HG03354 (cell line): ENCODE measurements around the gene ZNF574.

Experiments used
- ATAC-seq: cut with Tn5 transposase; IDR thresholded peaks from one replicate; pipeline ENCODE4 v1.9.1; 2021; ENCODE audit warnings: mild to moderate bottlenecking; ENCODE audit not compliant: unreplicated experiment, poor library complexity, severe bottlenecking

ZNF574 gene

DNA sequence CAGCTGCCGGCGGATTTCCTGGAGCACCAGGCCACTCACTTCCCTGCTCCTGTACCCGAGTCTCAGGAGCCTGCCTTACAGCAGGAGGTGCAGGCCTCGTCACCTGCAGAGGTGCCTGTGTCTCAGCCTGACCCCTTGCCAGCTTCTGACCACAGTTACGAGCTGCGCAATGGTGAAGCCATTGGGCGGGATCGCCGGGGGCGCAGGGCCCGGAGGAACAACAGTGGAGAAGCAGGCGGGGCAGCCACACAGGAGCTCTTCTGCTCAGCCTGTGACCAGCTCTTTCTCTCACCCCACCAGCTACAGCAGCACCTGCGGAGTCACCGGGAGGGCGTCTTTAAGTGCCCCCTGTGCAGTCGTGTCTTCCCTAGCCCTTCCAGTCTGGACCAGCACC, 3.3 kb downstream of the ZNF574 start:
- no peak for ATAC-seq

DNA sequence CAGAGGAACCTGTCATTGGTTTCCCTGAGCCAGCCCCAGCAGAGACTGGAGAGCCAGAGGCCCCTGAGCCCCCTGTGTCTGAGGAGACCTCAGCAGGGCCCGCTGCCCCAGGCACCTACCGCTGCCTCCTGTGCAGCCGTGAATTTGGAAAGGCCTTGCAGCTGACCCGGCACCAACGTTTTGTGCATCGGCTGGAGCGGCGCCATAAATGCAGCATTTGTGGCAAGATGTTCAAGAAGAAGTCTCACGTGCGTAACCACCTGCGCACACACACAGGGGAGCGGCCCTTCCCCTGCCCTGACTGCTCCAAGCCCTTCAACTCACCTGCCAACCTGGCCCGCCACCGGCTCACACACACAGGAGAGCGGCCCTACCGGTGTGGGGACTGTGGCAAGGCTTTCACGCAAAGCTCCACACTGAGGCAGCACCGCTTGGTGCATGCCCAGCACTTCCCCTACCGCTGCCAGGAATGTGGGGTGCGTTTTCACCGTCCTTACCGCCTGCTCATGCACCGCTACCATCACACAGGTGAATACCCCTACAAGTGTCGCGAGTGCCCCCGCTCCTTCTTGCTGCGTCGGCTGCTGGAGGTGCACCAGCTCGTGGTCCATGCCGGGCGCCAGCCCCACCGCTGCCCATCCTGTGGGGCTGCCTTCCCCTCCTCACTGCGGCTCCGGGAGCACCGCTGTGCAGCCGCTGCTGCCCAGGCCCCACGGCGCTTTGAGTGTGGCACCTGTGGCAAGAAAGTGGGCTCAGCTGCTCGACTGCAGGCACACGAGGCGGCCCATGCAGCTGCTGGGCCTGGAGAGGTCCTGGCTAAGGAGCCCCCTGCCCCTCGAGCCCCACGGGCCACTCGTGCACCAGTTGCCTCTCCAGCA, 4.2 kb downstream of the ZNF574 start:
- ATAC-seq, result no peak

DNA sequence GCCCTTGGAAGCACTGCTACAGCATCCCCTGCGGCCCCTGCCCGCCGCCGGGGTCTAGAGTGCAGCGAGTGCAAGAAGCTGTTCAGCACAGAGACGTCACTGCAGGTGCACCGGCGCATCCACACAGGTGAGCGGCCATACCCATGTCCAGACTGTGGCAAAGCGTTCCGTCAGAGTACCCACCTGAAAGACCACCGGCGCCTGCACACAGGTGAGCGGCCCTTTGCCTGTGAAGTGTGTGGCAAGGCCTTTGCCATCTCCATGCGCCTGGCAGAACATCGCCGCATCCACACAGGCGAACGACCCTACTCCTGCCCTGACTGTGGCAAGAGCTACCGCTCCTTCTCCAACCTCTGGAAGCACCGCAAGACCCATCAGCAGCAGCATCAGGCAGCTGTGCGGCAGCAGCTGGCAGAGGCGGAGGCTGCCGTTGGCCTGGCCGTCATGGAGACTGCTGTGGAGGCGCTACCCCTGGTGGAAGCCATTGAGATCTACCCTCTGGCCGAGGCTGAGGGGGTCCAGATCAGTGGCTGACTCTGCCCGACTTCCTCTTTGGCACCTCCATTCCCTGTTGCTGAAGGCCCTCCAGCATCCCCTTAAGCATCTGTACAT, 4.9 kb downstream of the ZNF574 start:
- ATAC-seq, result no peak

DNA sequence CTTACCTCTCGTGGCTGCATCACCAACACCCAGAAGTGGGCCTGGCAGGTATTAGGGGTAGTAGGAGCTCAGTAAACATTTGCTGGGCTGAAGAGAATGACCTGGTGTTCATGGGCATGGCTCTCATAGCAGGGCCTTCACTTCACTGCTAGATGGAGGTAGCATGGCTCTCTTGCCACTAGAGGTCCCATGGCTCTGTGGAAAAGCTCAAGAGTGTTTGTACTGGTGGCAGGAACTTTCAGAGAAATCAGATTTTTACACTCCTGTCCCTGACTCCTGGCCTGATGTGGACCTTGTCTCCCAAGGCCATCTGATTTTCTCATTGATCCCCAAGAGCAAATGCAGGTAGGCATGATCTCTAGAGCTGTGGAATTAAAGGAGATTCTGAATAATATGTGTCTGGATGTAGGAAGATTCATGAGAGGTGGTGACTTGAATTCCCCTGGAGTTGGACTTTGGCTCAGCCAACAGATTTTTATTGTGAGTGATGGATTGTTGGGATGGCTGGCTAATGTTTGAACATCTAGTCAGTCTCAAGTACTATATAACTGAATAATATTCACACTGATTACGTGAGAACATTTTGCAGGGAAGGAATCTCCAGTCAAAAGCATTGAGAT, 5.7 kb downstream of the ZNF574 start:
- no peak for ATAC-seq

DNA sequence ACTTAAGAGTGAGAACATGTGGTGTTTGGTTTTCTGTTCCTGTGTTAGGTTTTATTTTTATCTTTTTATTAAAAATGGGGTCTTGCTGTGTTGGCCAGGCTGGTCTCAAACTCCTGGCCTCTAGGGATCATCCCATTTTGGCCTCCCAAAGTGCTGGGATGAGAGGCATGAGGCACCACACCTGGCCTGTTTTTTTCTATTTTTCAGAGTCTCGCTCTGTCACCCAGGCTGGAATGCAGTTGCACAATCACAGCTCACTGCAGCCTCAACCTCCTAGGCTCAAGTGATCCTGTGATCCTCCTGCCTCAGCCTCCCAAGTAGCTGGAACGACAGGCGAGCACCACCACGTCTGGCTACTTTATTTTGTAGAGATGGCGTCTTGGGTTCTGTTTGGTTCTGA, 7.6 kb downstream of the ZNF574 start:
- ATAC-seq, result no peak

DNA sequence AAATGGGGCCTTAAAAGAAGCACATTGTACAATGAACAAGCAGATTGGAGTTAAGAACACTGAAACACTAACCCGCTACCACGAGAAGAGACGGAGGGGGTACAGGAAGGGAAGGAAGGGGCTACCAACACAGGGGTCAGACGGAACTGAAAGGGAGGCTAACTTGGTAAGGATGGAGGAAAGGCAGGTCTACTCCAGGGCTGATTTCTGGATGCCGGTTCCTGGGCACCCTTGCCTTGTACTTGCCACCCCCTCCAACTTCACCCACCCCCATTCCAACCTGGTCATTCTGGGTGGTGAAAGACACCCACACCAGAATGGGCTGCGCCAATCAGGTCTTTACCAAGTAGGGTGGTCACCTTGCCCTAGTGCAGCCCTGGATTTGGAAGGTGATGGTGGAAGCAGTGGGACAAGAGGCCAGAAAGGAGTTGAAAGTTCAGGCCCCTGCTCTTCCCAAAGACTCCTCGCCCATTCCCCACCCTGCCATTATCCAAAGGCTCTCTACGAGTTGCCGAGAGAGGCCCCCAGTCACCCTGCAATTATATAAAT, 10.3 kb downstream of the ZNF574 start:
- ATAC-seq, result no peak

DNA sequence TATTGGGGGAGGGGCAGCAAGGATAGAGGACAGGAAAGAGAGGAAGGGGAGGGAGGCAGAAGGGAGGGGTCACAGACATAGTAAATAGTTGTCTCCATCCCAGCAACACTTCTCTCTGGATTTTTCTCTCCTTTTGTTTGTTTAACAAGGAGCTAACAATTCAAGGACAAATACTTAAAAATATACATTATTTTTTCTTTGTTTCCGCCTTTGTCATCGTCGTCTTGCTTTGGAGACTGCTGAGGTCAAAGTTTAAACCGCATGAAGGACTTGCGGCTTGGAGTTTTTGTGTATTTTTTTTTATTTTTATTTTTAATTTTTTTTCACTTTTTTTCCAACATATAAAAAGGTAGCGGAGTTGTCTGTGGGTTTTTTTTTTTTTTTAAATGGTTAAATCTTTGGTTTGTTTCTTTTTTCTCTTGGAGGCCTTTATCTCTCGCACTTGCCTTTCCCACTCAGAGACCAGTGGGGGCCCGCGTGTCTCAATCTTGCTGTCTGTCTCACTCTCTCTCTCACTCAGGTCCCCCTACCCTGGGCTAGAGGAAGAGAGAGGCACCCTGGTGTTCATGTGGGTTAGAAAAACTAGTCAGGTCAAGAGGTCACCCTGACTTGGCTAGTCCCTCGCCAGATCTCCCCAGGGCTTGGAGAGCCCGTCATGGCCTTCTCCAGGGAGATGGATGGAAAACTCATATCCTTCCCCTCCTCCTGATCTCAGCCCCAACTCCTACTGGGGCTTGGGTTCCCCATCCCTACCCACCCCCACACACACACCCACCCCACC, 11.0 kb downstream of the ZNF574 start:
- ATAC-seq, result no peak

DNA sequence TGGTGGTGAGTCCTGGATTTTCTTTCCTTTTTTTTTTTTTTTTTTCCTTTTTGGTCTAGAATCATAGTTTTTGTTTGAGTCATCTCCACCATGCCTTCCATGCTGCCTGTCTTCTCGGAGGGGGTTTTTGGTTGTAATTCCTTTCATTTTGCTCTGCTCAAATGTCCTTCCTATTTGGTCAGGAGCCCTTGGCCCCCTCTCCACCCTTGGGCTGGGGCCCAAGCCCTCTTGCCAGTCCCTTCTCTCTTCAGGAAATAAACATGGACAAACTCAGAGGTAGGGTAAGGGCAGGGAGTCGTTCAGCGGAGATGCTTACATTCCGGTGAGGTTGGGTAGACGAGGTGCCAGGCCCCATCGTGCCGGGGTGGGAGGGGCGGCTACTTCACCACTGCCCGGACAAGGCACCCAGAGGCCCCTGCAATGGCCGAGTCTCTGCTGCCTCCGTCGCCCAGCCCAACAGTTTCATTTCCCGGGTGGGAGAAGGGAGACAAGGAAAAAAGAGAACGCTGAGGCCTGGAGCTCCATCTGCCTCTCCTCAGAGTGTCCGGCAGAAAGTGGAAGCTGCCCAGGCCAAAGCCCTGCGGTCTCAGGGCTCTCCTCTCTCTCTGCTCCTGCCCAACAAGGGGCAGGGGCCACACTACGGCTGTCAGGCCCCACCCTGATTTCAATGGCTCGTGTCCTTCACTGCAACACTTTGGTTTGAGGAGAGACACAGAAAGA, 12.7 kb downstream of the ZNF574 start:
- no peak for ATAC-seq

DNA sequence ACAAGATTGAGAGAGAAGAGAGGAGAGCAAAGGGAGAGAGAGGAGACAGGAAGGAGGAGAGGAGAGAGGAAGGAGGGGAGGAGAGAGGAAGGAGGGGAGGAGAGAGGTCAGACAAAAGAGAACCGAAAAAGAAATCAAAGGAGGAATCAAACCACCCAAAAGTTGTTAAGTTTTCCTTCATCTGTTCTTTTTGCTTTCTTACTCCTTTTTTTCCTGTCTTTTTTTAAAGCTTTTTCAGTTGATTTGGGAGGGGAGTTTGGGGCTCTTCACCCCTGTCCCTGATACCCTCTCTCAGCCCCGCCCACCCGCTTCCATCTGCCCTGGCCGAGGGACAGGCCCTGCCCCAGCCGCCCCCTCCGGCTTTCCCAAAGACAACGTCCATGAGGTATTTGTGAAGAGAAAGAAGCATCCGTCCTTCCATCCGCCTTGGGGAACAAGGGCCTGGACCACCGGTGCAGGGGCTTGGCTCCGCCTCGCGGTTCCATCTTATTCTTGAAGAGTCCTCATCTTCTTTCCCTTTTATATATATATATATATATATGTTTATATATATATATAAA, 13.3 kb downstream of the ZNF574 start:
- no peak for ATAC-seq

DNA sequence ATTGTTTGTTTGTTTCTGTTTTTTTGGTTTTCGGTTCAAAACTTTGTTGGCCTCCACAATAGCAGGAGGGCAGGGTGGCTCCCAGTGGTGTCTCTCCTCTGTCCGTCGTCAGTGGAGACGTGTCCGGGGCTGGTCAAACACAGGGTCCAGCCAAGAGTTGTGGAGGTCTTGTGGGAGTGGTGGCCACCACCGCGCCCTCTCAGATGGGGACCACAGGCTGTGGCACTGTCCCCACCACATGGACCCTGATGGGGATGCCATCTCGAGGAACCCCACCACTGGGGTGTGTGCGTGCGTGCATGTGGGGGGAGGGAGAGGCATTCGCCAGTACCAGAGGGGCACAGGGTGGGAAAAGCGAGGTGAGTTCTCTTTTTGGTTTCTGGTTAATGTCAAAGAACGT, 13.8 kb downstream of the ZNF574 start:
- ATAC-seq, result no peak

DNA sequence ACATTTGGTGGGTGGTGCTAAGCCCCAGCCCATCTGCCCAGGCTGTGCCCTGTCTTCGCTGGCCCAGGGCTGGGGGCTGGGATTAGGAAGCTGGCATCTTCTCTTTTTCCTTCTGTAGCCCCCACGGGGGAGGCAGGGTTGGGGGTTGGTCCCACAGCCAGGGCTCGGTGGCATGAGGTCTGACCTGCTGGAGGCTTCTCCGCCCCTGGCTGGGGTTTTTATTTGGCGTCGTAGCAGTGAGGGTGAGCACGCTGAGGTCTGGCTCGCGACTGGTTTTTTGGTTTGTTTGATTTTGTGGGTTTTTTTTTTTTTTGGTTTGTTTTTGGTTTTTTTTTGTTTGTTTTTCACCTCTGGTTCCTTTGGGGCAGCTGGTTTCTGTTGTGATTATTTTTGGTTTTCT, 14.7 kb downstream of the ZNF574 start:
- ATAC-seq, result no peak

DNA sequence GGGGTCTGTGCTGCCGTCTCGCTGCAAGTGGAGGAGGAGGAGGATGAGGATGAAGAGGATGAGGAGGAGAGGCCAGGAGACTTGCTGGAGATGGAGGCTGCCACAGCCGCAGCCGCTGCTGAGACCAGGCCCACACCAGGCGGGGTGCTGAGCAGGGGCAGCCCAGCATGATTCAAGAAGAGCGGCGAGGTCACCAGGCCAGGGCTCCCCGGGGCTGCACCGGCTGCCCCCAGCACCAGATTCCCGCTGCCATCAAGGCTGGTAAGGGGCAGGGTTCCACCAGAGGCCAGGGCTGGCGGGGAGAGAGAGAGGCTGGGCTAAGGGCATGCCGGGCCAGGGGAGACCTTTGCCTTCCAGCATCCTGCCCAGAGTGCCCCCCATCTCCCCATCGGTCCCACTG, 15.3 kb downstream of the ZNF574 start:
- no peak for ATAC-seq

DNA sequence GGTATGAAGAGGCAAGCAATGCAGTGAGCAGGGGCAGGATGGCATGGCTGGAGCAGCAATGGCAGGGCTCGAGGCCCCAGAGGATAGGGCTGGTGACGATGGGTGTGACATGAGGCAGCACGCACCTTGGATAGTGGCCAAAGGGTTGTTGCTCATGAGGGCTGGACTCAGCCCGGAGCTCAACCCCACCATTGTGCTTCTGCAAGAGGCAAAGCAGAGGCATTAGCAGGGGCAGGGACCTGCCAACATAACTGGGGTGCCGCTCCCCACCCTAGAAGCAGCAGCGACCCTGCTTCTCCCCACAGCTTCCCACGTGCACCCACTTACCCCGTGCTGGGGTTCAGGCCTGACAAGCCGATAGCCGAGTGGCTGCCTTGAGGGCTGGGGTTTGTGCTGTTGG, 15.8 kb downstream of the ZNF574 start:
- ATAC-seq, result no peak

DNA sequence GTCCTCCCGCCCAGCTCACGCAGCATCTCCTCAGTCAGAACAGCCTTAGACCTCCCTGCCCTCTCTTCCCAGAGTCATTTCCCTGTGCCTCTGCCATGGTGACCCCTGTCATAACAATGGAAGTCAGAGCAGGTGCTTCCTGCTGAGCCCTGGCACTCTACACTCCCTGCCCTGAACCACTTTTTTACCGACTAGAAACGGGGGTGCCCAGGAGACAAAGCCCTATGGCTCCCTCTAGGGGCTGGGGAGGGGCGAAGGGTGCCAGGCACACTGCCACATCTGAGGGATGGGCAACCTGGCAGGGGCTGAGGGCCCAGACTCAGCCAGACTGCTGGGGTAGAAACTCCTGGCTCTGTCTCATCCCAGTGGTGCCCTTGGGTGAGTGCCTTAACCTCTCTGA, 16.4 kb downstream of the ZNF574 start:
- no peak for ATAC-seq

DNA sequence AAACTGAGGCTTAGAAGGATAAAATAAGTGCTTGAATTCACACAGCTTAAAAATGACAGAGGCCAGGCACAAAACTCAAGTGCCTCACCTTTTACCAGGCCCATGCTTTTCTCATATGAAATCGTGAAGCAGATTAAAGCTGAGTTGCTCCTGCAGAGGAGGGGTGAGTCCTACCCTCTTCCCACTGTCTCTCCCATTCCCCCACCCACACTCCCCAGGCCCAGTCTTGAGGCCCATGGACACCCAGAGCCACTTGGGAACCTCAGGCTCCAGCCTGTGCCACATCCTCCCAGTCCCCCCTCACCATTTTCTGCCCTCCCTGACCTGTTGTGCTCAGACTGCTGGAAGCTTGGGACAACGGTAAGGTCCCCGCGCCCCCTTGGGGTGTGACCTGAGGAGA, 17.5 kb downstream of the ZNF574 start:
- no peak for ATAC-seq

DNA sequence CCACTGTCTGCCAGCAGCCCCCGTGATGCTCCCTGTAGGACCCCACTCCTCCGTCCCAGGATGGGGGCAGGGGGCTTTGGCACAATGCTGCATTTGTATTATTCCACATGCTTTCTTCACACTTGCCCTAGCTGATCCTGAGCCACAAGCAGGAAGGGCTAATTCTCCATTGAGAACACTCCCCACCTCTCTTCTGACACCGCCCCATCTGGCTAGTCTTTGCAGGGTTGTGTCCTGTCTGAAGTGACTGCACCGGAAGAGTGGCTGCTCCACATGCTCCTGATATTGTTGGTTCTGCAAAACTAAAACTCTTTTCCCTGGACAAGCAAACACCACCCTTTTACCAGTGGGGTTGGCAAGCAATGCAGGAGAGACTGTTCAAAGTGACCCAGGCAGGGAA, 18.0 kb downstream of the ZNF574 start:
- no peak for ATAC-seq

DNA sequence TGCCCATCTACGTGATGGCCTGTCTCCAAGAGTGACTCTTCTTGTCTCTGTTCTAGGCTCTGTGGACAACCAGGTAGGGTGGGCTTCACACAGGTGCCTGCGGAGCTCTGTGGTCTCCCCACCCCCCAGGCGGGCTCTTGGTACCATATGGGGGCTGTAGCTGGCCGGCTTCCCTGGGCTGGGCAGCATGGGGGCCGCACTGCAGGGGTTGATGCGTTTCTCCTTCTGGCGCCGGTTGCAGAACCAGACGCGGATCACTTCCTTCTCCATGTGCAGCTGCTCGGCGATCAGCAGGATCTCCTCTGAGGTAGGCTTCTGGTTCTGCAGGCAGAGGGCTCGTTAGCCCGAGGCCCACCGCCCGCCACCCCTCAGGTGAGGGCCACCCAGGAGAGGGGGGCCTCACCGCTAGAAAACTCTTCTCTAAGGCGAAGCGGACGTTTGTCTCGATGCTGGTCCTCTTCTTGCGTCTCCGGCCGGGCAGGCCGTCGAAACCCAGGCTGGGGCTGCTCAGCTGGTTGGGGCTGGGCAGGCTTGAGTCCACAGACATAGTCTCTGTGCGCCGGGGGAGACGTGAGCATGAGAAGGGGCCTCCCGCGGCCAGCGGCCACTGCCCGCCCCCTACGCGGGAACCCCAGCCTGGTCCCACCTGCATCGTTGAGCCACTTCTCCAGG, 19.3 kb downstream of the ZNF574 start:
- ATAC-seq, result no peak

DNA sequence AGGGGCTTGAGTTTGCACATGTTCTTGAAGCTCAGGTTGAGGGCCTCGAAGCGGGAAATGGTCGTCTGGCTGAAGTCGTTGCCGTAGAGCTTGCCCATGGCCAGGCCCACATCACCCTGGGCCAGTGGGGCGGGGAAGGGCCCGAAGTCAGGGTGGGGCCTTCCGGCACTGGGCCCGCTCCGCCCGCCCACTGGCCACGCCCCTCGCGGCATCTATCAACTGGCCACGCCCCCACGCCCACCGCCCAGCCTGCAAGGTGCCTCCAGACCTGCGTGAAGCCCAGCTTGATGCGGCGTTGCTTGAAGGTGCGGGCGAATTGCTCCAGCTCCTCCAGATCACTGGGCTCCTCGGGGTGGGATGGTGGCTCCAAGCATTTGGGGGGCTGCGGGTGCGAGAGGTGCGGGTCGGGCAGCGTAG, 19.9 kb downstream of the ZNF574 start:
- ATAC-seq, result no peak
